ENCODE measurements around the gene BLMH.
"Not testable (repeated sequence)": the region's sequence is repeated elsewhere in the genome, so short reads cannot be mapped to it uniquely, and the experiment has no call there.

Gene BLMH

GRCh38 chr17:30248786-30249185 is 43.0 kb downstream of the BLMH start:
- no peak for DNase-seq (ENCODE audit: low spot score)

DNA sequence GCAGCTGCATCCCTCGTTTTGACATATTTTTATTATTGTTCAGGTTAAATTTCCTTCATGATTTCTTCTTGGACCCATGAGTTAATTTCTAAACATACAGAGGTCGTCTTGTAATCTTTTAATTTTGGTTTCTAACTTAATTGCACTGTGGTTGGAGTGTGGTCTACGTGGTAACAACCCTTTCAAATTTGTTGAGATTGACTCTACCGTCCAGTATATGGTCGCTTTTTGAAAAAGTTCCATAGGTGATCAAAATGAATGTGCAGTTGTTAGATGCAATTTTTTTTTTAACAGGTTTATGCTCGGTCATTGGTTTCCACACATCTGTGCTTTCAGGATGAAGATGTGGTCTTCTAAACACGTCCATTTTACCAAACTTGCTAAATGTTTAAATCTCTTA is 45.3 kb downstream of the BLMH start:
- no peak for DNase-seq (ENCODE audit: low spot score)

DNA sequence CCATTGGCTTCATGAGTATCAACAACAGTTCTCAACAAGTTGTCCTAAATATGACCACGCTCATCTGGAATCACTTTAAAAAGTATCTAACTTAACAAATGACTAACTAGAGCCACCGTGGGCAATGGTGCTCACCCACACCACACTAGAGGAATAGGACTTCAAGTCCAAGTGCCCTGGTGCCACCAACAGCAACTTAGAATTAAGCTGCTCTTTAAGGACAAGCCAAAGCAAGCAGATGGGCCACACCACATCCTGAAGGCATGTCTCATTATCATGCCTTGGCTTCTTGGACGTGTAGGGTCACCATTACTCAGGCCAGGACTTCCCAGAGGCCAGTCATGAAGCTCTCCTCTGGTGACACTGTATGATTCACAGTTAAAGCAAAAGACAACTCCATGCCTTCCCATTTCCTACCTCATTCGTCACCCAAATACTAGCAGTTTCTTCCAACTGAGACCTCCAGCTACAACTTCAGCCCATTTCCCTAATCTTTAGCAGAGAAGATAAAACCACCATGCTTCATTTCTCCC is 46.8 kb downstream of the BLMH start:
- DNase-seq (ENCODE audit: low spot score): no peak

GRCh38 chr17:30243568-30243967 is 48.2 kb downstream of the BLMH start:
- DNase-seq (ENCODE audit: low spot score): no peak

DNA sequence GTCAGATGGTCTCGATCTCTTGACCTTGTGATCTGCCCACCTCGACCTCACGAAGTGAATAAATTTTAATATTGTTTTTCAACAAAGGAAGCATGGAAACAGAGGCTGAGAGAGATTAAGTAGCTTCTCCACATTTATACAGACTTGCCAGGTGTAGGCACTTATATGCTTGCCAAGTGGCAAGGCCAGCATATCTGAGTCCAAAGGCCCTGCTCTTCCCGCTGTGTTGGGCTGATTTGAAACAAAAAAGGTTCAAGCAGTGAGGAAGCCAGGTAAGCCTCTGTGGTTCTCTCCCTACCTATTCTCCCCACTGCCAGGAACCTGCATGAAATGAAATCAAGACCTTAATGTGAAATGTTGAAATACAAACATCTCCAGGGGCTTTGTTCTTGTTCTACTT is 48.7 kb downstream of the BLMH start:
- DNase-seq (ENCODE audit: low spot score): no peak

GRCh38 chr17:30241051-30241450 is 50.7 kb downstream of the BLMH start:
- no peak for DNase-seq (ENCODE audit: low spot score)

DNA sequence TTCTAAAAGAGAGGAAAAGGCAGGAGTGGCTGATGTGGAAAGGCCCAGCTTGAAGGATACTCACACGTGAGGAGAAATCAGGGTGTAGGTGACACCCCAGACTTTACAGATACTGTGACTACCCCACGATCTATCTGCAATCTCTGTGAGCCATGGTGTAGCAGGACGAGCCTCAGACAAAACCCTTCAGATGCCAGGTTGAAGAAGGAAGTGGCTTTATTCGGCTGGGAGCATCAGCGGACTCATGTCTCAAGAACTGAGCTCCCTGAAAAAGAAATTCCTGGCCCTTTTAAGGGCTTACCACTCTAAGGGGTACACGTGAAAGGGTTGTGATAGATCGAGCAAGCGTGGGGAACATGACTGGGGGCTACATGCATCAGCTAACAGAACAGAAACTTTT is 51.6 kb downstream of the BLMH start:
- no peak for DNase-seq (ENCODE audit: low spot score)

DNA sequence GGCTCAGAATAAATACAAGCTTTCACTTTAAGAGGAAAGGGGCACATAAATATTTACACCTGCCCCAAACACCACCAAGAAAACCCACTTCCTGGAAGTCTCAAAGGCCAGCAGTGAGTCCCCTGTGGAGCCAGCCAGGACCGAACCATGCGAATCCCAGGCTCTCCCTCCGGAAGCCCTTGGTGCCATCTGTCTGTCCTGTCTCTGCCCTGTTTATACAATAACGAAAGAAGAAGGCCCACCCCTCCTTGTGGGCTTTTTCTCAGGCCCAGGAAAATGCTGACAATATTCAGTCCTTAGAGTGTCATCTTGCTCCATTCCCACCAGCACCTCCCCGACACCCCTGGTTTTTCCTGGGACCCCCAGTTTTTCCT is 52.7 kb downstream of the BLMH start:
- no peak for DNase-seq (ENCODE audit: low spot score)

DNA sequence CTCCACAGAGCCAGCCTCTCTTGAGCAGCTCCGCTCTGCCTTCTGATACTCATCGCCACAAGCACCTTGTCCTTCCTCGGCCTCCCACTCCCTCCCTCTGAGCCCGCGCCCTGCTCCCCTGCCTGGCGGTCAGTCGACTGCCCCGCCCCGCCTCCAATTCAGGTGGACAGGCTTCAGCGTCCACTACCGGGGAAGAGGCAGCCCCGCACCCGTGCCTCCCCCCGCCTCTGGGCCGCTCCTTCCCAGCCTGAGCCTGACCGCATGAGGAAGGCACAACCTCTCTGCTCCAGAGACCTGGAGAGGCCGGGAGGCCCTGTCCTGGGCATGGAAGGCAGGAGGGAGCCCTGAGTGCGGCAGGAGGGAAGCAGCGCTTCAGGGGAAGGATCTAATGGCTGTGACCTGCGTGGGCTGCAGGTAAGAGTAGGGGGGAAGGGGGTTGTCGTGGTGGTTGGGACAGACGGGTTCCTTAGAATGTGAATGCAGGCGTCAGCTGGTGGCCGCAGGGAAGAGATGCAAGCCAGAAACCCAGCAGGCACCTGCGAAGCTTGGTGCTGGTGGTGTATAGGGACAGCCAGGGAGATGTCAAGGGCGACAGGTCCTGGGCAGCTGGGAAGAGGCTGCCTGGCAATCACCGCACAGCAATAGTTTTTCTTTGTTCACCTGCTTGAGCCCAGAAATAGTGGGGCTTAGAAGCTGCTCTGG is 53.2 kb downstream of the BLMH start:
- no peak for DNase-seq (ENCODE audit: low spot score)

DNA sequence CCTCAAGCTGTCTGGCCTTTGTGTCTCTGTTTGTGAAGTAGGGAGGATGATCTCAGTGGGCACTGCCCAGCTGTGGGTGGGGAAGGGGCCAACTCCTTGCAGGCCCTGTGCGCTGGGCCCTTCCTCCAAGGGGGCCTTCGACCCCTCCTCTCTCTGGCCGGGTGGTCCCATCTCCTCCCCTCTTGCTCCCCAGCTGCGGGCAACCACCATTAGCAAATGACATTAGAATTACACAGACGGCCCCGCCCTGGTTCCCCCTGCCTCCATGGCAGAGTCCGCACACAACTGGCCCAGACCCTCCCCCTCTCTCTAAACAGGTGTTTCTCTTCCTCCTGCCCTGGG is 53.8 kb downstream of the BLMH start:
- no peak for DNase-seq (ENCODE audit: low spot score)

DNA sequence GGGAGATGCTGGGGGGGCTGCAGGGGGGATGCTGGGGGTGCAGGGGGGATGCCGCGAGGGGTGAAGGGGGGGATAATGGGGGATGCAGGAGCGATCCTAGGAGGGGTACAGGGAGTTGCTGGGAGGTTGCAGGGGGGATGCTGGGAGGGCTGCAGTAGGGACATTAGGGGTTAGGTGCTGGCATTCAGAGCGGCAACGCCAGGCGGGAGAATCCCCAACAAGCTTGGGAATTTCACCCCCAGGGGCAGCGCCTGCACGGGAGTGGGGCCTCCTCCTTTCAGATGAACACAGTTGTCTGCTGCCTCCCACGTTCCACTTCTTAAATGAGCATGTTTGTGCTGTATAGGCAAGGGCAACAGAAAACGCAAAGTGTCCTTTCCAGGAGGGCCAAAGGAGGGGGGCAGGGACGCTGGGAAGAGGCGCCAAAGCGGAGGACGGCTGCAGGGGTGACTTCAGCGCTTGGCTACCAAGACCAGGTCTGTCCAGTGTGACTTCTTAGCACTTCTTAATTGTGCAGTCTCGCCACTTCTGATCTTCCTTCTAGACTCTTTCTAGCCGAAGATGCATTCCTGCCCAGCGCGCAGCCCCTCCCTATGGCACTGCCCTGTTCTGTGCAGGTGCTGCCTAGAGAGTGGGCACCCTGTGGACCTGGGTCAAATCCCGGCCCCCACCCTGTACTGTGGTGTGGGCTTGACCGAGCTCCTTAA is 54.3 kb downstream of the BLMH start:
- no peak for DNase-seq (ENCODE audit: low spot score)

- DNase-seq (ENCODE audit: low spot score): peak; percentile 15
These were observed 55.0 kb downstream of the BLMH start for GRCh38 chr17:30236766-30237165.

GRCh38 chr17:30236297-30236624 is 55.5 kb downstream of the BLMH start:
- DNase-seq (ENCODE audit: low spot score): no peak

DNA sequence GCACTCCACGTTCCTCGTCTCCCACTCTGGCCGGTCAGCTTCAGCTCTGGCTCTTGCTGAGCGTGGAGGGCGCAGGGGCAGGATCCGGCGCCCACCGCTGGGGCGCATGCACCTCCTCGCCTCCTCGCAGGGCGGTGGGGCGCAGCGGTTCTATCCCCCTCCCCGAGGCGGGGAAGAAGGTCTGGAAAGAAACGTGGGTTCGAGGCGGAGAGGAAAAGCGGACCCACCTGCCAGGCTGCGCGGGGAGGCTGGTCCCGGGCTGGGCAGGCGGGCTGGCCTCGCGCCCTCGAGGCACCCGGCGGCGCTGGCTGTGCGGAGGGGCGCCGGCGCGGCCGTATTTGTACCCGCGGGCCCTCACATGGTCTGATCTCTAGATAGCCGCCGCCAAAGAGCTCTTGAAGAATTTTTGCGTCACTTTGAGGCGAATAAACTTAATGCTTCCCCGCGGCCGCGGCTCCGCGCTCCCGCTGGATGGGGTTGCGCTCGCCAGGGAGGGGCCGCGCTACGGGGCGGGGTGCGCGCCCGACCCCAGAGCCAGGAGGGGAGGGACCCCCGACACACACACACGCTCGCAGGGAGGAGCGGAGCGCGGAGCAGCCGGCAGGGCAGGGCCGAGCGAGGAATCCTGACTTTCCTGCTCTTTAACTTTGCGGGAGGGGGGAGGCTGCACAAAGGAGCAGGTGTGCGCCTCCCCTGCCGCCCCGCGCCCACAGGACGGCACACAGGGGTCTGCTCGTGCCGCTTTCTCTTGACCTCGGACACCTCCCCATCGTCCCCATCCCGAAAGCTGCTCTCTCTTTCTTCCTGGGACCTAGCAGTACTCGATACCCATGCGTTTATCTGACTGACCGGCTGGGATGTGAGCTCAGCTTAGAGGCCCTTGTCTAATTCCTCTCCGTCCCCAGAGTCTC is 56.1 kb downstream of the BLMH start, which contains the start of gene SLC6A4:
TSS of gene SLC6A4 (minus strand) at position 312 of the 911 bp plus-strand sequence. CDS start 13,739 bp downstream, outside the sequence.
- DNase-seq (ENCODE audit: low spot score): no peak

- no peak for DNase-seq (ENCODE audit: low spot score)
These were observed 56.8 kb downstream of the BLMH start for GRCh38 chr17:30234964-30235363.

GRCh38 chr17:30234296-30234695 is 57.4 kb downstream of the BLMH start:
- no peak for DNase-seq (ENCODE audit: low spot score)

GRCh38 chr17:30232824-30233427 is 58.8 kb downstream of the BLMH start:
- no peak for DNase-seq (ENCODE audit: low spot score)

DNA sequence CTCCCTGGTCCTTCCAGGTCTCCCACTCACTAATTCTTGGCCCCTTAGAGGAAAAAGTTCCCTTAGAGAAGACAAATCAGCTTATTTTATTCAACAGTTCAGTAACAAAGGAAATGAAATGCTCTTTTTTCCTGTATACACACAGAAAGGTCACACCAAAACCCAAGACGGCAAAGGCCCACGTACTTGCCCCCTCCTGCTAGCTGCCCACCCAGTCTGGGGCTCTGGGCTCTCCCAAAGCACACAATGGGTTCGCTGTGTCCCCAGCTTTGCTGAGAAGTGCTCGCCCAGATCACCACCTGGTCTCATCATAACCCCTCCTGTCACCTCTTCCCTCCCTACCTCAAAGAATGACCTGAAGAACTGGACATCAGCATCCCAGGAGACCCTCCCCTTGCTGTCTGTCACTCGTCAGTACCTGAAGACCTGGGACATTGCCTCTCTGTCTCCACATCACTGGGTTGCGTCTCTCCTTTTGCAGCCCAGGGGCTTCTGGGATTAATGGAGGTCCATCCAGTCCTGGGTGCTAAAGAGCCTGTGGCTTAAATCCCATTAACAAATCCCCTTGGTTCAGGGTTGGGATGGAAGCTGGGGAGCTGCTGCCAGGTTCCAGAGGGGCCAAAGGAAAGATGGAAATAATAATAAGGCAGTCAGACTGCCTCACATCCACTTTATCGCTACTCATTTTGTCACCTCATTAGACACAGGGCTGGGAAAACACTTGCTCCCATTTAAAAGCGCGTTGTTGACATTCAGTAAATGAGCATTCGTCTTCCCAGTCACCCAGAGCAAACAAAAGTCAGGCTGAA is 59.5 kb downstream of the BLMH start:
- no peak for DNase-seq (ENCODE audit: low spot score)

GRCh38 chr17:30230596-30231125 is 61.1 kb downstream of the BLMH start:
- no peak for DNase-seq (ENCODE audit: low spot score)

- not testable (repeated sequence) for DNase-seq (ENCODE audit: low spot score)
These were observed 61.7 kb downstream of the BLMH start for GRCh38 chr17:30230009-30230408.

DNA sequence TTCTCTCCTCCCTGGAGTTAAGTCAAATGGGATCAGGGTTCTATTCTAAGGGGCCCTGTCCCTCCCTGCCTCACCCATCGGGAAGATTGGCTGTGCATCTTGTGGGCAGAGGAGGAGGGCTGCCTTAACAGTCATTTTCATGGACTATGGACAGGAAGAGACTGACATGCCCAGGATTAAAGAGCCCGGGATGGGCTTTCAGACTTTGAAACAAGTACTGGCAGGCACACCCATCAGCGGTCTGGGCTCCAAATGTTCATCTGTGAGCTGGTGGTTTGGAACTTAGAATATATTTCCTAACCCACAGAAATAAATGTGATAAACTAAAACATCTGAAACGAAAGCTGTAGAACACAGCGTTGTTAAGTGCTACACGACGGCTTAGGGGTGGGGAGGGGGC is 62.7 kb downstream of the BLMH start:
- no peak for DNase-seq (ENCODE audit: low spot score)
